Subcutaneous adipose tissue (tissue), 4 donors: ENCODE data around the gene GRAP2. TPM values are rescaled to one million over a fixed set of nuclear protein-coding genes. Genes with fewer than 3 reads are reported as not detected.

Experiments
- CTCF ChIP-seq: fragments of 450-650 bp; IDR thresholded peaks from one replicate; pipeline ENCODE4 v1.5.1; 2016; ENCODE audit warnings: low read depth, mild to moderate bottlenecking, control low read depth, antibody characterized with exemption, moderate library complexity
- total RNA-seq, 4 donors: library from RNA; depleted of rRNA; stranded (reverse); fragments of >200 nt; gene quantifications; one replicate each; pipeline ENCODE4 v1.1.0, GENCODE V29; 2016

GRAP2 gene
- total RNA-seq, 4 donors from 2014 or later = 0.75 to 4.8 (median 1.4) TPM

GRCh38 chr22:39980596-39980995, 79.7 kb downstream of the GRAP2 start:
- no peak for TF ChIP-seq CTCF

DNA sequence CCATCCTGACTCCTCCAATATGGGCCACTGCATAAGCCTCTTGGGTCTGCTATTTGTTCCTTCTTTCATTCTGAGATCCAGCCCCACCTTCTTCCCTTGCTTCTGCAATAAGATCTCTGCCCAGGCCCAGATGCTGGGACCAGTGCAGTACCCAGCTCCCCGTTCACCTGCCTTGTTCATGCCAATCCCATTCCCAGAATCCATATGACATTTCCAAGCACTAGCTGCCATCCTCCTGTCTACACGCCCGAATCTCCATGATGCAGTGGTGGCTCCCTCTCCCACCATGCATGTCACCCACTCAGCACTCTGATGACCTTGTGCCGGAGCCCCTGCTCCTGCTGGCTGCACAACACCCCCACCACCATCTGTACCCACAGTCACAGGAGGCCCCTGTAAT, 82.5 kb downstream of the GRAP2 start:
- no peak for TF ChIP-seq CTCF

DNA sequence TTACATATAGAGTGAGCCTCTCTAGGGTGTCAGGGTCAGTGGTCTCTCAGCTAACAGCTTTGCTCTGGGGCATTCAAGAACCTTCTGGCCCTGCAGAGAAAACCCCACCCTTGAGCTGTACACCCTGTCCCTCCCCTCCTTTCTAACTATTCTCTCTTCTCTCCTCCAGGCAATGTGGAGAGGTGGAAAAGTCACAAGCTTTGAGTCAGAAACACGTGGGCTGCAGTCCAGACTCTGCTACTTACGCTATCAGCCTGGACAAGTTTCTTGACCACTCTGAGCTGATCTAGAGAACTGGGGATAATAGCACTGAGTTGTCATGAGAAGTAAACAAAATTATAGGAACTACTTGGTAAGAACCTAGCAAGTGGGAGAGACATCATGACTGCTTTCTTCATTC, 83.1 kb downstream of the GRAP2 start:
- TF ChIP-seq CTCF = no peak

- TF ChIP-seq CTCF = no peak
Observed at GRCh38 chr22:39984746-39985145, 83.9 kb downstream of the GRAP2 start.

DNA sequence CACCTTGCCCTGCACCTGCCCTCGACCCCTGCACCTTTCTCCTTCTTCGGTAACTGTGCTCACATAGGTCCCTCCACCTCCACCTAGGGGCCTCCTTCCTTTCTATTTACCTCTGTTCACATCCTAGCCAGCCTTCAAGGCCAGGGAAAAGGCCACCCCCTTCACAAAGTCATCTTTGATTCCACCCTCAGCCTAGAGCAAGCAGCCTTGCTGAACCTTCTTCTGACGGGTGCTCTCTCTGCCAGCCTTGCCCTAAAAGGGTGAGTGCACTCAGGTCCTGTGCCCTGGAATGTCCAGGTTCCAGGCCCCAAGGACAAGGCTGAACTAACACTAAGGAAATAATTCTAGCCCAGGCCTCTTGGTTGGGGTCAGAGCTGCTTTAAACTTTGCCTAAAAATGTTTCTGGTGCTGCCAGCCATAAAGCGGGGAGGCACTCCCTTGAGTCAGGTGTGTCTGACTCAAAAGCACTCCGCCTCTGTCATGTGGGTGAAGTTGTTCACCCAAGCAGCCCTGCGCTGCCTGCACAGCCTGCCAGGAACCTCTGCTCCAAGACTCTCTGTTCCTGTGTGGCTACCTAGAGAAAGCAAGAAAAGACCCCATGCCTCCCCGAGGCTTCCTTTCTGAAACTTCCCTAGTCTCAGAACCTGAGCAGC, 84.6 kb downstream of the GRAP2 start:
- TF ChIP-seq CTCF = no peak

GRCh38 chr22:39988386-39989114, 87.7 kb downstream of the GRAP2 start:
- TF ChIP-seq CTCF = no peak

GRCh38 chr22:39989633-39990032, 88.7 kb downstream of the GRAP2 start:
- no peak for TF ChIP-seq CTCF
